Suprapubic skin (tissue), 4 donors: ENCODE results near the gene BSPRY. TPM values are rescaled to one million over a fixed set of nuclear protein-coding genes. Genes with fewer than 3 reads are reported as not detected.

ENCODE experiments used
- DNase-seq, 2 donors: peaks; one replicate each; pipeline ENCODE4 v3.0.0-alpha.2; 2019; ENCODE audit warnings: low spot score in 2 of 2
- H3K27ac ChIP-seq: fragments of 200-600 bp; sonication (generic); one replicate; pipeline ENCODE4 v1.5.1; 2019
- H3K27me3 ChIP-seq: fragments of 200-600 bp; sonication (generic); one replicate; pipeline ENCODE4 v1.5.1; 2019
- H3K36me3 ChIP-seq: fragments of 200-600 bp; sonication (generic); one replicate; pipeline ENCODE4 v1.5.1; 2019
- H3K4me1 ChIP-seq: fragments of 200-600 bp; sonication (generic); one replicate; pipeline ENCODE4 v1.5.1; 2019
- H3K4me3 ChIP-seq: fragments of 200-600 bp; sonication (generic); one replicate; pipeline ENCODE4 v1.5.1; 2019; ENCODE audit warnings: mild to moderate bottlenecking
- H3K9me3 ChIP-seq: fragments of 200-600 bp; sonication (generic); one replicate; pipeline ENCODE4 v1.5.1; 2019
- EP300 ChIP-seq: sonication (generic); formaldehyde crosslinking; IDR thresholded peaks from one replicate; pipeline ENCODE4 v1.6.1; 2017; ENCODE audit warnings: antibody characterized with exemption
- POLR2A ChIP-seq, 2 donors: fragments of 450-650 bp; IDR thresholded peaks; one replicate each; pipeline ENCODE4 v1.6.1; 2017; ENCODE audit warnings: antibody characterized with exemption in 2 of 2, mild to moderate bottlenecking in 2 of 2, moderate library complexity in 2 of 2
- POLR2AphosphoS5 ChIP-seq, 3 donors: sonication (generic); formaldehyde crosslinking; IDR thresholded peaks; one replicate each; pipeline ENCODE4 v1.6.1; 2017; ENCODE audit warnings: antibody characterized with exemption in 3 of 3
- WGBS: methylation state at CpG from one replicate; pipeline ENCODE4 v1.1.5; 2018; 5-methylcytosine and 5-hydroxymethylcytosine counted together
- total RNA-seq, 4 donors: library from RNA; depleted of rRNA; stranded (reverse); fragments of >200 nt; gene quantifications; one replicate each; pipeline ENCODE4 v1.1.0, GENCODE V29; 2016
- TF ChIP-seq, protein P1 (sequence below), 2 donors: fragments of 200-600 bp in 1 of 2; fragments of 450-650 bp in 1 of 2; sonication (generic) in 1 of 2; IDR thresholded peaks; one replicate each; pipeline ENCODE4 v1.5.1; 2016 to 2019; ENCODE audit warnings: antibody characterized with exemption in 2 of 2, mild to moderate bottlenecking in 1 of 2, moderate library complexity in 1 of 2

The BSPRY gene
- total RNA-seq, 4 donors from 2014 or later = 8.3 to 37.3 (median 30.8) TPM

- WGBS = 55% methylated on average over 7 of the region's 7 CpGs
- Histone ChIP-seq H3K4me1 (no peaks in the 10 kb centered on the region), H3K9me3 (no peaks in the 10 kb centered on the region), H3K36me3 (no peaks in the 10 kb centered on the region), H3K27me3 (peaks cover 3% of the 10 kb centered on the region), H3K27ac (no peak overlapping the region), H3K4me3 (no peak overlapping the region)
- TF ChIP-seq, protein P1, sequence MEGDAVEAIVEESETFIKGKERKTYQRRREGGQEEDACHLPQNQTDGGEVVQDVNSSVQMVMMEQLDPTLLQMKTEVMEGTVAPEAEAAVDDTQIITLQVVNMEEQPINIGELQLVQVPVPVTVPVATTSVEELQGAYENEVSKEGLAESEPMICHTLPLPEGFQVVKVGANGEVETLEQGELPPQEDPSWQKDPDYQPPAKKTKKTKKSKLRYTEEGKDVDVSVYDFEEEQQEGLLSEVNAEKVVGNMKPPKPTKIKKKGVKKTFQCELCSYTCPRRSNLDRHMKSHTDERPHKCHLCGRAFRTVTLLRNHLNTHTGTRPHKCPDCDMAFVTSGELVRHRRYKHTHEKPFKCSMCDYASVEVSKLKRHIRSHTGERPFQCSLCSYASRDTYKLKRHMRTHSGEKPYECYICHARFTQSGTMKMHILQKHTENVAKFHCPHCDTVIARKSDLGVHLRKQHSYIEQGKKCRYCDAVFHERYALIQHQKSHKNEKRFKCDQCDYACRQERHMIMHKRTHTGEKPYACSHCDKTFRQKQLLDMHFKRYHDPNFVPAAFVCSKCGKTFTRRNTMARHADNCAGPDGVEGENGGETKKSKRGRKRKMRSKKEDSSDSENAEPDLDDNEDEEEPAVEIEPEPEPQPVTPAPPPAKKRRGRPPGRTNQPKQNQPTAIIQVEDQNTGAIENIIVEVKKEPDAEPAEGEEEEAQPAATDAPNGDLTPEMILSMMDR (IDR thresholded peaks at IDR 0.05) = no peak
- peak in 1 of 2 donors; percentile 5 for DNase-seq
Measured at GRCh38 chr9:113356686-113357292, 7.4 kb downstream of the BSPRY start.

- Histone ChIP-seq H3K4me1 (no peaks in the 10 kb centered on the region), H3K36me3 (no peaks in the 10 kb centered on the region), H3K4me3 (no peak overlapping the region), H3K27me3 (no peaks in the 10 kb centered on the region), H3K9me3 (no peaks in the 10 kb centered on the region), H3K27ac (no peak overlapping the region)
- no peak for TF ChIP-seq POLR2A (IDR thresholded peaks at IDR 0.05)
- TF ChIP-seq, protein P1 (IDR thresholded peaks at IDR 0.05) = no peak
- TF ChIP-seq POLR2AphosphoS5 (IDR thresholded peaks at IDR 0.05) = no peak
- TF ChIP-seq EP300 = no peak
- WGBS = 100% methylated on average over 1 of the region's 1 CpG
- DNase-seq = peak in 1 of 2 donors; percentile 17
Measured at GRCh38 chr9:113359385-113359784, 10.0 kb downstream of the BSPRY start.

DNA sequence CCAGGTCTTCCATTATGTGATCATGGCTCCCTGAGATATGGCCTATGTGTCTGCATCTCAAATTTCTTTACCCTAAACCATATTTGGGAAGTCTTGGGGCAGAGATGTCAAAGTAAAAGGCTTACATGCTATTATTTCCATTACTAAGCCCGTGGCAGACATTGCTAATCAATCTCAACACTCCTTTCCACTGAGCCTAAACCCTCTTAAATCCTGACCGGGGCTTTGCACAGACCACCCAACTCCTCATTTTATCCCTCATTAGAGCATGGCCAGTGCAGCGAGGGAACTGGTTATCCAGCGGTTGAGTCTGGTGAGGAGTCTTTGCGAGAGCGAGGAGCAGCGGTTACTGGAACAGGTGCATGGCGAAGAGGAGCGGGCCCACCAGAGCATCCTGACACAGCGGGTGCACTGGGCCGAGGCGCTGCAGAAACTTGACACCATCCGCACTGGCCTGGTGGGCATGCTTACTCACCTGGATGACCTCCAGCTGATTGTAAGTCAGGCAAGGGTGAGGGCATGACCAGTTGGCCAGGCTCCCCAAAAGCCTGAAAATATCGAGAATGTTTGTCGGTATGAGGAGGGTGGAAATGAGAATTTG is 11.0 kb downstream of the BSPRY start:
- TF ChIP-seq POLR2AphosphoS5 (IDR thresholded peaks at IDR 0.05) (no peak), POLR2A (IDR thresholded peaks at IDR 0.05) (no peak), EP300 (no peak)
- TF ChIP-seq, protein P1 (IDR thresholded peaks at IDR 0.05) = no peak
- no peaks in the 10 kb centered on the region for H3K27me3 ChIP-seq
- WGBS = 93% methylated on average over 15 of the region's 15 CpGs

GRCh38 chr9:113361304-113362018 is 12.1 kb downstream of the BSPRY start:
- TF ChIP-seq POLR2A (IDR thresholded peaks at IDR 0.05) = no peak
- TF ChIP-seq EP300 = no peak
- TF ChIP-seq, protein P1 (IDR thresholded peaks at IDR 0.05) = no peak
- no peak for TF ChIP-seq POLR2AphosphoS5 (IDR thresholded peaks at IDR 0.05)
- Histone ChIP-seq H3K9me3 (no peaks in the 10 kb centered on the region), H3K27ac (no peak overlapping the region), H3K27me3 (no peaks in the 10 kb centered on the region), H3K36me3 (no peaks in the 10 kb centered on the region), H3K4me1 (peaks cover 5% of the 10 kb centered on the region), H3K4me3 (no peak overlapping the region)
- 53% methylated on average over 7 of the region's 7 CpGs for WGBS
- no peak for DNase-seq

More for the DNA sequence above, 11.0 kb downstream of the BSPRY start:
- Histone ChIP-seq H3K27ac (no peak overlapping the region), H3K9me3 (no peaks in the 10 kb centered on the region), H3K36me3 (no peaks in the 10 kb centered on the region), H3K4me1 (peaks cover 4% of the 10 kb centered on the region), H3K4me3 (no peak overlapping the region)
- peak in 1 of 2 donors; percentile 43 for DNase-seq

- H3K4me3 ChIP-seq = no peak overlapping the region
- WGBS = 97% methylated on average over 3 of the region's 3 CpGs
- H3K36me3 ChIP-seq = no peaks in the 10 kb centered on the region
- TF ChIP-seq, protein P1 (IDR thresholded peaks at IDR 0.05) = no peak
- TF ChIP-seq POLR2A (IDR thresholded peaks at IDR 0.05) (no peak), EP300 (no peak), POLR2AphosphoS5 (IDR thresholded peaks at IDR 0.05) (no peak)
- H3K27me3 ChIP-seq = no peaks in the 10 kb centered on the region
- no peak for DNase-seq
- no peaks in the 10 kb centered on the region for H3K9me3 ChIP-seq
- peaks cover 5% of the 10 kb centered on the region for H3K4me1 ChIP-seq
- no peak overlapping the region for H3K27ac ChIP-seq
Measured at GRCh38 chr9:113363336-113363735, 14.0 kb downstream of the BSPRY start.
